SW 1271 (cell line): Measurements from ENCODE around the gene CREB5.
"Not testable (repeated sequence)": the region's sequence is repeated elsewhere in the genome, so short reads cannot be mapped to it uniquely, and the experiment has no call there.

Source experiments
- DNase-seq, 2 experiments: peaks; one replicate each; lab custom pipeline; 2025; lab: John Stamatoyannopoulos, UW

CREB5 gene

GRCh38 chr7:28784171-28784902, 372.0 kb downstream of the CREB5 start:
- no peak for DNase-seq

DNA sequence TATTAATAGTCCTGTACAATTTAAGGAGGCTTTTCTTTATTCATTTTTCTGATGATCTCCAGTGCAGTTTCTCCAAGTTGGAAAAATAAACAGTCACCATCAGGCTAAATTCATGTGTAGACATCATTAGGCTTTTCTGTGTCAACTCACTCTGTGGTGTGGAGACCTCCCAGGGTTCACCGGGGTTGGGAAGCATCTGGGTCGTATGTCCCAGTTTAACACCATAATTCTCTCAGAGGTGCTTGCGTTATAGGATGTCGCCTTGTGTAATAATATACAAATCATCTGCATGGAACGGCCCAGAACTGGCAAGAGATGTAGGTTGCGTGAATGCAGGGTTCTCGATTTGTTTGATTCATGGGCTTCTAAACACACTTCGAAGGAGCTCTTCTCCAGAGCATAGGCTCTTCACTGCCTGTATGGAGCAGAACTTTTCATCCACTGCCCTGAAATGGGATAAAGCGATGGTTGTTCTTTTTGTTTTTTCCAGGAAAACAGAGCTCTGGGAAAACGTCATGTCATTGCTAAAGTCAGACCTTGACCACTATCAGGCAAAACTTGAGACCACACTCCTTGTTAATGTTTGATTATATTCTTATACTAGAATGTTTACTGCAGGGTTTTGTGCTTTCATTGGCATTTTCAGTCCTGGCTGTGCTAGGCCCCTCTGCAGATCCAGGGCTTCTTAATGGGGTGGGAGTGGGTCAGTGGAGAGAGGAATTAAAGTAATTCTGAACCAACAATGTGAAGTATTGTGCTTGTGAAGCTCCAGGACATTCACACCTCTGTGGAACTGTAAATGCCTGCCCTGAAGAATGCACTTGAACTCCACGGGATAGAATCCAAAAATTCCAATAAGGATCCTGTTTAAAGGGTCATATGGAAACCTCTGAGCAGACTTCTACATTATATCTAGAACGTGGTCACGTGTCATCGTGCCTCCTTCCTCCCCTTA, 373.0 kb downstream of the CREB5 start:
- no peak for DNase-seq

- not testable (repeated sequence) for DNase-seq
Measured at GRCh38 chr7:28786156-28786555, 373.8 kb downstream of the CREB5 start.

DNA sequence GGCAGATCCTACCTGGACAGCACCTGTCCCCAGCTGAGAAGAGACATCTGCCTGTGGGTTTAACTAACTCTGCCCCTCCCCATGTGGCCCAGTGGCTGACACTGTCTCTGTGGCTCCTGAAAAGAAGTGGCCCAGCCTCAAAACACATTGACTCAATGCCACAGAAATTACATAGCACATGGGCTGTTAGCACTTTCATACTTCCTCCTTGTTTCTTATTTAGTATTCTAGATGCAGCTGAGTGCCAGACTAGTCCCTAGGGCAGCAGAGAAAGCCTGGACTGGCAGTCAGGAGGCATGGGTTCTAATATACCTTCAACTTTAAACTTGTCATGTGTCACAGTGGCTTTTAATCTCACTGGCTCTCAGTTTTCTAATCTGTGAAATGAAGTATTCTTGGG, 374.8 kb downstream of the CREB5 start:
- DNase-seq = no peak

- DNase-seq = no peak
Measured at GRCh38 chr7:28790467-28790866, 378.1 kb downstream of the CREB5 start.

- no peak for DNase-seq
Measured at GRCh38 chr7:28792858-28793257, 380.5 kb downstream of the CREB5 start.

GRCh38 chr7:28793381-28794085, 381.2 kb downstream of the CREB5 start:
- no peak for DNase-seq

GRCh38 chr7:28798274-28798673, 386.0 kb downstream of the CREB5 start:
- DNase-seq = no peak

GRCh38 chr7:28799619-28800018, 387.3 kb downstream of the CREB5 start:
- DNase-seq = no peak

- DNase-seq = no peak
Measured at GRCh38 chr7:28800150-28800549, 387.8 kb downstream of the CREB5 start.

- DNase-seq = no peak
Measured at GRCh38 chr7:28802450-28802849, 390.1 kb downstream of the CREB5 start.

- no peak for DNase-seq
Measured at GRCh38 chr7:28804157-28804556, 391.8 kb downstream of the CREB5 start.

DNA sequence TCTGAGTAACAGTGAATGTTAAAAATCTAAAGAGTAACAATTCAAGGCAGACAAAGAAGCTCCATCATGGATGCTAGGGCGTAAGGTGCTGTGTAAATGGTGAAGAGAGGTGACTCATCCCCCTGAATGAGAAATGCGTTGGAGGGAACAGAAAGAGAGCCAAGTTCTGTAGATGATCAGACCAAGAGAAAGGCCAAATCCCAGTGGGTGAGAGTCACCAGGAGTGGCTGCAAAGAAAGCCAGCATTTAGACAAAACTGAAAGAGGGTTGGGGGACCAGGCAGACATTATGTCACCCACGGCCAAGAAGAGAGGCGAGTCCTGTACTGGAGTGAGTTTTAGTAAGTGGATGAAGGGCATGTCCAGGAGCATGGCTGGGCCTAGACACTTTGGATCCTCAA, 392.7 kb downstream of the CREB5 start:
- DNase-seq = no peak

GRCh38 chr7:28806841-28807240, 394.5 kb downstream of the CREB5 start:
- no peak for DNase-seq

DNA sequence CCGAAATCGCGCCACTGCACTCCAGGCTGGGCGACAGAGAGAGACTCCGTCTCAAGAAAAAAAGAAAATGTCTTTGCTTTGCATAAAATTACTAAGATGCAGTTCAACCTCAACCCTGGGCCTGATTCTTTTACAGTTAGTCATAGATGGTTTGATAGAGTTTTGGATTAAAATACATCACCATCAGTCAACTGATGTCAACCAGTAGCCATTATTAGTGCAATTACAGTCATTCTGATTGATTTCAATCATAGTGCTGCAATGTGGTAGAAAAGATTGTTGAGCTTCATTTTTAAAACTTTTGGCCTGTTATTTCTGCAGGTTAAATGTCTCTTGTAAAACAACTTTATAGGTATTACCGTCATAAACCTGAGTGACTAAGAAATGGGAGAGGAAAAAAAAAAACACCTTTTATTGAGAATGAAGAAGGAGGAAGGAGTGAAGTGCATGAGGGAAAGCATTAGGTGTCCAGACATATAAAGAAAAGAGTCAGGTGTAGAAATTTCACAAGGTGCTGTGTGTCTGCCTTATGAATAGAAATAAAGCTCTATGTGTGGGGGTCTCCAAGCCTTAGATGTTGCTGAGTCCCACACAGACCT, 395.2 kb downstream of the CREB5 start:
- no peak for DNase-seq

- no peak for DNase-seq
Measured at GRCh38 chr7:28808796-28809533, 396.6 kb downstream of the CREB5 start.

DNA sequence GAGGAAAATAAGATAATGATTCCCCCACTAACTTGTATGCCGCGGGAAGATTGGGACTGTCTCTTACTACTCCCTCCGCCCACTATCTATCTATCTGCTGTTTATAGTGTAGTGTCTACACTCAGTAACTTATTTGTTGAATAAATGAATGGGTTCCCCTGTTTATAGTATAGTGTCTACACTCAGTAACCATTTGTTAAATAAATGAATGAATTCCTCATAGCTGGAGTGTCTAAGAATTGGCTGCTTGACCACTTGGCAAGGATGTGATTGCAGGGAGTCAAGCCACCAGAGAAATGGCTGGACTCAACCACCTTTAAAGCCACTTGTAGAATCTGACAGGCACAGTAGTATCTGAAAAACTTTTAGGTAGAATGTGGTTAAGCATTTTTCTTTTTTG, 398.7 kb downstream of the CREB5 start:
- DNase-seq = no peak

GRCh38 chr7:28811701-28812430, 399.5 kb downstream of the CREB5 start:
- no peak for DNase-seq

DNA sequence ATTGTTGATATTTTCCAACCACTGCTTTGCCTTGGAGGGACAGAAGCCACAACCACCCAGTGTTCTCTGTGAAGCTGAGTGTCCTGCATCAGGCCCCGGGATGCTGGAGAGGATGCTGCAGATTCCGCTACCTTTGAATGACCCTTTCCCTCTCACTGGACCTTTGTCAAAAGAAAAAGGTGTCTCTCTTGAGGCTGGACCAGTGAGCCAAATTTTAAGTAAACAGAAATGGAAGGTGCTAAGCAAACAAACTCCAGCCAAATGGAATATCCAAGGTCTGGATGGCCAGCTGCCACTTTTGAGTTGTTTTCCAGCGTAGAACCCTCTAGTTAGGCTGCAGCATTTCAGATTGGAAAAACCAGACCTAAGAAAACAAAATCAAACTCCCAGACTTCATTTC, 400.3 kb downstream of the CREB5 start:
- no peak for DNase-seq

- DNase-seq = no peak
Measured at GRCh38 chr7:28813243-28813962, 401.1 kb downstream of the CREB5 start.
